Tibial artery (tissue), 4 donors: ENCODE measurements around the gene TMEM141.
"Not testable (repeated sequence)": the region's sequence is repeated elsewhere in the genome, so short reads cannot be mapped to it uniquely, and the experiment has no call there.

Experiments used
- DNase-seq, 2 donors: peaks; one replicate each; pipeline ENCODE4 v3.0.0-alpha.2; 2019
- H3K27ac ChIP-seq, 2 donors: fragments of 200-600 bp; sonication (generic) in 1 of 2; 1 replicate in 1 of 2; 2 replicates in 1 of 2; pipeline ENCODE4 v1.5.1; 2018 to 2019; ENCODE audit warnings: mild to moderate bottlenecking in 1 of 2
- H3K27me3 ChIP-seq, 2 donors: fragments of 200-600 bp; sonication (generic) in 1 of 2; one replicate each; pipeline versions ENCODE4 v1.5.1 to v1.6.0; 2016 to 2019
- H3K36me3 ChIP-seq, 3 donors: fragments of 200-600 bp; sonication (generic) in 2 of 3; one replicate each; pipeline ENCODE4 v1.5.1; 2016 to 2019; ENCODE audit warnings: mild to moderate bottlenecking in 2 of 3
- H3K4me1 ChIP-seq, 4 donors: fragments of 200-600 bp; sonication (generic) in 2 of 4; 1 replicate in 3 of 4; 2 replicates in 1 of 4; pipeline ENCODE4 v1.5.1; 2016 to 2019
- H3K4me3 ChIP-seq, 2 donors: fragments of 200-600 bp; sonication (generic) in 1 of 2; 1 replicate in 1 of 2; 2 replicates in 1 of 2; pipeline ENCODE4 v1.5.1; 2018 to 2019; ENCODE audit warnings: mild to moderate bottlenecking in 2 of 2
- H3K9me3 ChIP-seq, 3 donors: fragments of 200-600 bp; sonication (generic) in 1 of 3; one replicate each; pipeline ENCODE4 v1.5.1; 2016 to 2019
- CTCF ChIP-seq, 2 experiments: fragments of 200-600 bp in 1 of 2; fragments of 450-650 bp in 1 of 2; IDR thresholded peaks; one replicate each; pipeline ENCODE4 v1.5.1; 2017 to 2019; ENCODE audit warnings: antibody characterized with exemption in 2 of 2, mild to moderate bottlenecking in 1 of 2, moderate library complexity in 1 of 2
- intact Hi-C: fragments of 100-400 bp; cut with DNase I; formaldehyde crosslinking; loops from one replicate; pipeline ENCODE4 v1.15.0; 2023; ENCODE audit warnings: low total_unique reads

TMEM141 gene

GRCh38 chr9:136835162-136835931 lies 44.2 kb downstream of the TMEM141 start:
- Histone ChIP-seq H3K27ac (no peak overlapping the region), H3K4me3 (no peak overlapping the region), H3K27me3 (no peaks in the 10 kb centered on the region), H3K36me3 (peaks cover 36 to 90% (median 52%) of the 10 kb centered on the region in 3 donors), H3K9me3 (no peaks in the 10 kb centered on the region), H3K4me1 (peaks cover 0 to 3% (median 0%) of the 10 kb centered on the region in 4 donors)
- no peak for DNase-seq
- intact Hi-C loops = no loop called here
- no peak for TF ChIP-seq CTCF (IDR thresholded peaks at IDR 0.05)

- H3K36me3 ChIP-seq = peaks cover 28 to 89% (median 43%) of the 10 kb centered on the region in 3 donors
- intact Hi-C loops = no loop called here
- H3K27me3 ChIP-seq = no peaks in the 10 kb centered on the region
- TF ChIP-seq CTCF (IDR thresholded peaks at IDR 0.05) = no peak
- no peak overlapping the region for H3K27ac ChIP-seq
- H3K4me3 ChIP-seq = no peak overlapping the region
- peaks cover 0 to 12% (median 2%) of the 10 kb centered on the region in 4 donors for H3K4me1 ChIP-seq
- H3K9me3 ChIP-seq = no peaks in the 10 kb centered on the region
- no peak for DNase-seq
Observed at GRCh38 chr9:136835932-136836904, 45.1 kb downstream of the TMEM141 start.

- TF ChIP-seq CTCF (IDR thresholded peaks at IDR 0.05) = no peak
- peaks cover 0 to 23% (median 12%) of the 10 kb centered on the region in 4 donors for H3K4me1 ChIP-seq
- DNase-seq = no peak
- peaks cover 18 to 80% (median 33%) of the 10 kb centered on the region in 3 donors for H3K36me3 ChIP-seq
- H3K9me3 ChIP-seq = no peaks in the 10 kb centered on the region
- intact Hi-C loops = no loop called here
- no peaks in the 10 kb centered on the region for H3K27me3 ChIP-seq
- H3K4me3 ChIP-seq = no peak overlapping the region
- no peak overlapping the region for H3K27ac ChIP-seq
Observed at GRCh38 chr9:136837146-136837855, 46.2 kb downstream of the TMEM141 start.

GRCh38 chr9:136837856-136838277 lies 46.7 kb downstream of the TMEM141 start:
- Histone ChIP-seq H3K4me1 (peaks cover 0 to 28% (median 17%) of the 10 kb centered on the region in 4 donors), H3K36me3 (peaks cover 13 to 74% (median 27%) of the 10 kb centered on the region in 3 donors)
- H3K9me3 ChIP-seq, H3K4me3 ChIP-seq, H3K27me3 ChIP-seq, H3K27ac ChIP-seq, DNase-seq, intact Hi-C loops: not testable (repeated sequence)

- Histone ChIP-seq H3K4me3 (no peak overlapping the region), H3K27me3 (peaks cover 3 to 12% of the 10 kb centered on the region in 2 donors), H3K4me1 (peaks cover 0 to 35% (median 24%) of the 10 kb centered on the region in 4 donors), H3K27ac (no peak overlapping the region), H3K36me3 (peaks cover 12 to 67% (median 27%) of the 10 kb centered on the region in 3 donors), H3K9me3 (no peaks in the 10 kb centered on the region)
- DNase-seq = no peak
- TF ChIP-seq CTCF (IDR thresholded peaks at IDR 0.05) = no peak
- intact Hi-C loops = no loop called here
Observed at GRCh38 chr9:136838314-136839228, 47.4 kb downstream of the TMEM141 start.
